HepG2 (cell line): ENCODE data around the gene OSBPL9. TPM values are rescaled to one million over a fixed set of nuclear protein-coding genes. Genes with fewer than 3 reads are reported as not detected.

Experiments used
- CHD4 ChIP-seq: fragments of 200-600 bp; sonication (generic); IDR thresholded peaks from 2 replicates; pipeline ENCODE4 v1.7.0; 2017; ENCODE audit warnings: mild to moderate bottlenecking, low read length, borderline replicate concordance
- EHMT2 ChIP-seq: fragments of 200-600 bp; sonication (generic); IDR thresholded peaks from 2 replicates; pipeline ENCODE4 v1.7.0; 2017; ENCODE audit warnings: antibody characterized with exemption, low read depth, low read length, borderline replicate concordance
- HDAC6 ChIP-seq: fragments of 200-600 bp; sonication (generic); IDR thresholded peaks from 2 replicates; pipeline ENCODE4 v1.7.0; 2017; ENCODE audit warnings: mild to moderate bottlenecking, antibody characterized with exemption, low read length, low read depth
- HNF4A ChIP-seq: sonication (generic); formaldehyde crosslinking; IDR thresholded peaks from 2 replicates; pipeline ENCODE4 v1.4.0; 2020; ENCODE audit warnings: missing genetic modification reagents
- MXD3 ChIP-seq: IDR thresholded peaks from 2 replicates; pipeline ENCODE4 v1.6.1; 2016; ENCODE audit warnings: mild to moderate bottlenecking, missing biosample characterization, missing genetic modification reagents
- RNF219 ChIP-seq: sonication (generic); formaldehyde crosslinking; IDR thresholded peaks from 2 replicates; pipeline ENCODE4 v1.5.0; 2020; ENCODE audit warnings: mild to moderate bottlenecking, missing genetic modification reagents
- RXRB ChIP-seq: IDR thresholded peaks from 2 replicates; pipeline ENCODE4 v1.6.1; 2016; ENCODE audit warnings: borderline replicate concordance, missing genetic modification reagents, missing compliant biosample characterization
- SALL1 ChIP-seq: sonication (generic); formaldehyde crosslinking; IDR thresholded peaks from 2 replicates; pipeline ENCODE4 v1.8.0; 2022; ENCODE audit warnings: mild to moderate bottlenecking, missing genetic modification reagents
- SOX13 ChIP-seq, 3 experiments: fragments of 450-650 bp in 1 of 3; sonication (generic) in 1 of 3; formaldehyde crosslinking in 1 of 3; IDR thresholded peaks in 2 of 3; conservative IDR thresholded peaks in 1 of 3; 2 replicates each; pipeline versions ENCODE4 v1.5.0 to v1.6.1; 2016 to 2020; ENCODE audit warnings: antibody characterized with exemption in 1 of 3, mild to moderate bottlenecking in 1 of 3, missing compliant biosample characterization in 1 of 3, missing genetic modification reagents in 1 of 3, moderate library complexity in 1 of 3
- YY1 ChIP-seq: IDR thresholded peaks from 2 replicates; pipeline ENCODE4 v1.6.1; 2011; ENCODE audit warnings: low read length, low read depth, moderate library complexity, mild to moderate bottlenecking; ENCODE audit not compliant: insufficient read depth, insufficient replicate concordance
- ZHX2 ChIP-seq, 2 experiments: sonication (generic) in 1 of 2; formaldehyde crosslinking in 1 of 2; IDR thresholded peaks; 2 replicates each; pipeline versions ENCODE4 v1.6.1 to v1.9.0; 2014 to 2022; ENCODE audit warnings: antibody characterized with exemption in 1 of 2, borderline replicate concordance in 1 of 2, inconsistent platforms in 1 of 2, low read depth in 1 of 2, missing genetic modification reagents in 1 of 2
- ZNF446 ChIP-seq: sonication (generic); formaldehyde crosslinking; IDR thresholded peaks from 2 replicates; pipeline ENCODE4 v1.5.0; 2020; ENCODE audit warnings: mild to moderate bottlenecking, missing genetic modification reagents
- polyA plus RNA-seq, 8 experiments: library from polyadenylated mRNA; depleted of rRNA in 3 of 8; stranded (reverse) in 7 of 8; unstranded in 1 of 8; fragments of >200 nt; fragmentation: Illumina TruSeq in 4 of 8; extraction: Trizol in 4 of 8; gene quantifications; 2 replicates each; pipeline versions ENCODE4 v1.2.1 to v1.2.3, GENCODE V29; 2011 to 2016; ENCODE audit warnings: low read depth in 4 of 8, missing spikeins in 1 of 8, mixed read lengths in 1 of 8; ENCODE audit not compliant: insufficient read depth in 1 of 8
- total RNA-seq, 5 experiments: library from RNA; depleted of rRNA; stranded (reverse); fragments of >200 nt; fragmentation: Illumina TruSeq; extraction: Trizol; gene quantifications; 2 replicates each; pipeline ENCODE4 v1.2.3, GENCODE V29; 2016; ENCODE audit warnings: low read depth in 1 of 5
- TF ChIP-seq, protein P1 (sequence below): sonication (generic); formaldehyde crosslinking; conservative IDR thresholded peaks from 2 replicates; pipeline ENCODE4 v1.4.0; 2020; ENCODE audit warnings: mild to moderate bottlenecking, missing genetic modification reagents, moderate library complexity

The OSBPL9 gene
- total and polyA plus RNA-seq, 2 of the 13 experiments (the other 11 are each of a cell fraction or from before 2014, with no cell fraction given): 83.6 to 142 TPM

DNA sequence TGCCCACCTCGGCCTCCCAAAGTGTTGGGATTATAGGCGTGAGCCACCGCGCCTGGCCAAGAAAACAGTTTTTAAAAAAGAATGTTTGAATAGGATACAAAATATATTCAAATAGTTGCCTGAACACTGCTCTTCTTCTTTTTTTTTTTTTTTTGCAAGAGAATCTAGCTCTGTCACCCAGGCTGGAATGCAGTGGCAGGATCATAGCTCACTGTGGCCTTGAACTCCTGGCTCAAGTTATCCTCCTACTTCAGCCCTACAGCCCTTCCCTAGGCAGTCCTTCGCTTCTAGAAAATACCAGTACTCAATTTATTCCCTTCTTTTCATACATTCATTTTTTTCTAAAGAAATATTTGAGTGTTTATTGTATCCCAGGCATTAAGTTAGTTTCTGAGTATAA is 67.9 kb downstream of the OSBPL9 start (continued):
- TF ChIP-seq, protein P1, sequence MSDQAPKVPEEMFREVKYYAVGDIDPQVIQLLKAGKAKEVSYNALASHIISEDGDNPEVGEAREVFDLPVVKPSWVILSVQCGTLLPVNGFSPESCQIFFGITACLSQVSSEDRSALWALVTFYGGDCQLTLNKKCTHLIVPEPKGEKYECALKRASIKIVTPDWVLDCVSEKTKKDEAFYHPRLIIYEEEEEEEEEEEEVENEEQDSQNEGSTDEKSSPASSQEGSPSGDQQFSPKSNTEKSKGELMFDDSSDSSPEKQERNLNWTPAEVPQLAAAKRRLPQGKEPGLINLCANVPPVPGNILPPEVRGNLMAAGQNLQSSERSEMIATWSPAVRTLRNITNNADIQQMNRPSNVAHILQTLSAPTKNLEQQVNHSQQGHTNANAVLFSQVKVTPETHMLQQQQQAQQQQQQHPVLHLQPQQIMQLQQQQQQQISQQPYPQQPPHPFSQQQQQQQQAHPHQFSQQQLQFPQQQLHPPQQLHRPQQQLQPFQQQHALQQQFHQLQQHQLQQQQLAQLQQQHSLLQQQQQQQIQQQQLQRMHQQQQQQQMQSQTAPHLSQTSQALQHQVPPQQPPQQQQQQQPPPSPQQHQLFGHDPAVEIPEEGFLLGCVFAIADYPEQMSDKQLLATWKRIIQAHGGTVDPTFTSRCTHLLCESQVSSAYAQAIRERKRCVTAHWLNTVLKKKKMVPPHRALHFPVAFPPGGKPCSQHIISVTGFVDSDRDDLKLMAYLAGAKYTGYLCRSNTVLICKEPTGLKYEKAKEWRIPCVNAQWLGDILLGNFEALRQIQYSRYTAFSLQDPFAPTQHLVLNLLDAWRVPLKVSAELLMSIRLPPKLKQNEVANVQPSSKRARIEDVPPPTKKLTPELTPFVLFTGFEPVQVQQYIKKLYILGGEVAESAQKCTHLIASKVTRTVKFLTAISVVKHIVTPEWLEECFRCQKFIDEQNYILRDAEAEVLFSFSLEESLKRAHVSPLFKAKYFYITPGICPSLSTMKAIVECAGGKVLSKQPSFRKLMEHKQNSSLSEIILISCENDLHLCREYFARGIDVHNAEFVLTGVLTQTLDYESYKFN (CRISPR knock-in tag): 0 out of 2 replicates have a peak, but pooled peaks have one; percentile 46
- no peak for TF ChIP-seq ZNF446
- TF ChIP-seq EHMT2: no peak
- no peak for TF ChIP-seq HDAC6
- TF ChIP-seq ZHX2 (IDR thresholded peaks at IDR 0.05; ENCODE audit: low read depth): no peak
- no peak for TF ChIP-seq ZHX2 (CRISPR knock-in tag; IDR thresholded peaks at IDR 0.05; ENCODE audit: borderline replicate concordance)
- TF ChIP-seq CHD4: 0 out of 2 replicates have a peak, but pooled peaks have one; percentile 17
- no peak for TF ChIP-seq SOX13 (IDR thresholded peaks at IDR 0.05)
- peak in 1 of 2 experiments; percentile 17; a peak in 1 of 4 replicates for TF ChIP-seq SOX13 (CRISPR knock-in tag; conservative IDR thresholded peaks at IDR 0.05 in 1 of 2, IDR thresholded peaks at IDR 0.05 in 1 of 2)
- peak; percentile 66 for TF ChIP-seq HNF4A (CRISPR knock-in tag)
- TF ChIP-seq MXD3: no peak
- peak; percentile 19 for TF ChIP-seq SALL1 (CRISPR knock-in tag)
- 0 out of 2 replicates have a peak, but pooled peaks have one; percentile 29 for TF ChIP-seq RXRB (CRISPR knock-in tag)
- no peak for TF ChIP-seq YY1
- no peak for TF ChIP-seq RNF219 (CRISPR knock-in tag)
